Measurements from ENCODE around the gene FCRL2. TPM values are rescaled to one million over a fixed set of nuclear protein-coding genes. Genes with fewer than 3 reads are reported as not detected.

FCRL2 gene
- total and polyA plus RNA-seq, 2 experiments from 2014 or later = 0.13 TPM; not detected in 1

DNA sequence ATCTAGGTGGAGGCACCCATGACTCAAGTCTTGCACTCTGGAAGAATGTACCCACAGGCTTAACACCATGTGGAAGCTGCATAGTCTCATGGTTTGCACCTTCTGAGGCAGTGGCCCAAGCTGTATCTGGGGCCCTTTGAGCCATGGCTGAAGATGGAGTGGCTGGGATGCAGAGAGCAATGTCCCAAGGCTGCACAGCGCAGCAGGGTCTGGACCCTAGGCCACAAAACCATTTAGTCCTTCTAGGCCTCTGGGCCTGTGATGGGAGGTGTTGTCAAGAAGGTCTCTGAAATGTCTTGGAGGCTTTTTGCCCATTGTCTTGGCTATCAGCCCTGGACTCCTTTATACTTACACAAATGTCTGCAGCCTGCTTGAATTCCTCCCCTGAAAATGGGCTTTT lies 54.9 kb downstream of the FCRL2 start:
- no peaks in the 10 kb centered on the region for H4K20me1 ChIP-seq (ENCODE audit: insufficient read depth, poor library complexity, severe bottlenecking)
- H3K4me3 ChIP-seq = no peak overlapping the region
- H2AFZ ChIP-seq = no peak overlapping the region
- no peak overlapping the region for H3K4me2 ChIP-seq
- no peaks in the 10 kb centered on the region for H3K27me3 ChIP-seq
- no peaks in the 10 kb centered on the region for H3K4me1 ChIP-seq (ENCODE audit: insufficient read depth)
- no peaks in the 10 kb centered on the region for H3K9me2 ChIP-seq (replicated peaks; ENCODE audit: insufficient read depth)
- no peaks in the 10 kb centered on the region for H3K79me2 ChIP-seq
- no peak for DNase-seq (ENCODE audit: low spot score)
- H3K36me3 ChIP-seq (replicated peaks; ENCODE audit: insufficient read depth, low read depth) = no peaks in the 10 kb centered on the region
- TF ChIP-seq, protein P1, sequence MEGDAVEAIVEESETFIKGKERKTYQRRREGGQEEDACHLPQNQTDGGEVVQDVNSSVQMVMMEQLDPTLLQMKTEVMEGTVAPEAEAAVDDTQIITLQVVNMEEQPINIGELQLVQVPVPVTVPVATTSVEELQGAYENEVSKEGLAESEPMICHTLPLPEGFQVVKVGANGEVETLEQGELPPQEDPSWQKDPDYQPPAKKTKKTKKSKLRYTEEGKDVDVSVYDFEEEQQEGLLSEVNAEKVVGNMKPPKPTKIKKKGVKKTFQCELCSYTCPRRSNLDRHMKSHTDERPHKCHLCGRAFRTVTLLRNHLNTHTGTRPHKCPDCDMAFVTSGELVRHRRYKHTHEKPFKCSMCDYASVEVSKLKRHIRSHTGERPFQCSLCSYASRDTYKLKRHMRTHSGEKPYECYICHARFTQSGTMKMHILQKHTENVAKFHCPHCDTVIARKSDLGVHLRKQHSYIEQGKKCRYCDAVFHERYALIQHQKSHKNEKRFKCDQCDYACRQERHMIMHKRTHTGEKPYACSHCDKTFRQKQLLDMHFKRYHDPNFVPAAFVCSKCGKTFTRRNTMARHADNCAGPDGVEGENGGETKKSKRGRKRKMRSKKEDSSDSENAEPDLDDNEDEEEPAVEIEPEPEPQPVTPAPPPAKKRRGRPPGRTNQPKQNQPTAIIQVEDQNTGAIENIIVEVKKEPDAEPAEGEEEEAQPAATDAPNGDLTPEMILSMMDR (IDR thresholded peaks at IDR 0.05; ENCODE audit: poor library complexity) = no peak
- no peak for TF ChIP-seq EZH2 (IDR thresholded peaks at IDR 0.05; ENCODE audit: borderline replicate concordance)
- no peak for TF ChIP-seq EZH2phosphoT487 (IDR thresholded peaks at IDR 0.05; ENCODE audit: low read depth, severe bottlenecking, unreplicated experiment)
- no peaks in the 10 kb centered on the region for H3K9me3 ChIP-seq (ENCODE audit: low read depth)
- H3K27ac ChIP-seq = no peak overlapping the region
- WGBS (ENCODE audit: low lambda C conversion rate, missing lambda C conversion rate) = 95% methylated on average over 1 of the region's 1 CpG

- H2AFZ ChIP-seq = no peak overlapping the region
- no peaks in the 10 kb centered on the region for H4K20me1 ChIP-seq (ENCODE audit: insufficient read depth, poor library complexity, severe bottlenecking)
- no peak for TF ChIP-seq EZH2phosphoT487 (IDR thresholded peaks at IDR 0.05; ENCODE audit: low read depth, severe bottlenecking, unreplicated experiment)
- no peak for TF ChIP-seq EZH2 (IDR thresholded peaks at IDR 0.05; ENCODE audit: borderline replicate concordance)
- TF ChIP-seq, protein P1 (IDR thresholded peaks at IDR 0.05; ENCODE audit: poor library complexity) = no peak
- H3K4me1 ChIP-seq (ENCODE audit: insufficient read depth) = no peaks in the 10 kb centered on the region
- DNase-seq (ENCODE audit: low spot score) = no peak
- no peaks in the 10 kb centered on the region for H3K36me3 ChIP-seq (replicated peaks; ENCODE audit: insufficient read depth, low read depth)
- no peak overlapping the region for H3K4me2 ChIP-seq
- H3K9me2 ChIP-seq (replicated peaks; ENCODE audit: insufficient read depth) = no peaks in the 10 kb centered on the region
- H3K9me3 ChIP-seq (ENCODE audit: low read depth) = no peaks in the 10 kb centered on the region
- no peaks in the 10 kb centered on the region for H3K79me2 ChIP-seq
- no peak overlapping the region for H3K4me3 ChIP-seq
- no peak overlapping the region for H3K27ac ChIP-seq
- no peaks in the 10 kb centered on the region for H3K27me3 ChIP-seq
- 94% methylated on average over 5 of the region's 5 CpGs for WGBS (ENCODE audit: low lambda C conversion rate, missing lambda C conversion rate)
Observed at GRCh38 chr1:157715736-157716135, 61.2 kb downstream of the FCRL2 start.

GRCh38 chr1:157711802-157712201 lies 65.1 kb downstream of the FCRL2 start:
- no peak overlapping the region for H3K27ac ChIP-seq
- no peak overlapping the region for H3K4me3 ChIP-seq
- H3K4me2 ChIP-seq = no peak overlapping the region
- no peaks in the 10 kb centered on the region for H3K36me3 ChIP-seq (replicated peaks; ENCODE audit: insufficient read depth, low read depth)
- H3K4me1 ChIP-seq (ENCODE audit: insufficient read depth) = no peaks in the 10 kb centered on the region
- H2AFZ ChIP-seq = no peak overlapping the region
- H3K27me3 ChIP-seq = no peaks in the 10 kb centered on the region
- no peaks in the 10 kb centered on the region for H3K9me3 ChIP-seq (ENCODE audit: low read depth)
- TF ChIP-seq EZH2phosphoT487 (IDR thresholded peaks at IDR 0.05; ENCODE audit: low read depth, severe bottlenecking, unreplicated experiment) = no peak
- TF ChIP-seq, protein P1 (IDR thresholded peaks at IDR 0.05; ENCODE audit: poor library complexity) = no peak
- H3K9me2 ChIP-seq (replicated peaks; ENCODE audit: insufficient read depth) = no peaks in the 10 kb centered on the region
- H4K20me1 ChIP-seq (ENCODE audit: insufficient read depth, poor library complexity, severe bottlenecking) = no peaks in the 10 kb centered on the region
- no peak for DNase-seq (ENCODE audit: low spot score)
- no peaks in the 10 kb centered on the region for H3K79me2 ChIP-seq

DNA sequence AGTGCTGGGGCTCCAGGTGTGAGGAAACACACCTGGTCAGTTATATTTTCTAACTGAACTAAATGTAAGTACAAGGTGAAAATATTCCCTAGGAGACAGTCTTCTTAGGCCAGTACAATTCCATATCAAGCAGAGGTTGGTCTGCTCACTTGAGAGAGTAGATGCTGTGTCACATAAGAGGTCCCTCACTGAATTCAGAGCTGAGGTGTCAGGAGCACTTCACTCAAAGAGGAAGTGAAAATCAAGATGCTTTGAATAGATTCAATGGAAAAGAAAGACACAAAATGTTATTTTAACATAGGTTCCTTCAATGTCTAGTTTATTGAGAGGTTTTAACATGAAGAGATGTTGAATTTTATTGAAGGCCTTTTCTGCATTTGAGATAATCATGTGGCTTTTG lies 72.1 kb downstream of the FCRL2 start:
- H2AFZ ChIP-seq = no peak overlapping the region
- DNase-seq (ENCODE audit: low spot score) = no peak
- H3K79me2 ChIP-seq = no peaks in the 10 kb centered on the region
- no peaks in the 10 kb centered on the region for H3K4me1 ChIP-seq (ENCODE audit: insufficient read depth)
- peaks cover 6% of the 10 kb centered on the region for H3K27me3 ChIP-seq
- H3K4me2 ChIP-seq = no peak overlapping the region
- no peak overlapping the region for H3K4me3 ChIP-seq
- H3K9me2 ChIP-seq (replicated peaks; ENCODE audit: insufficient read depth) = no peaks in the 10 kb centered on the region
- H3K36me3 ChIP-seq (replicated peaks; ENCODE audit: insufficient read depth, low read depth) = no peaks in the 10 kb centered on the region
- H4K20me1 ChIP-seq (ENCODE audit: insufficient read depth, poor library complexity, severe bottlenecking) = no peaks in the 10 kb centered on the region
- H3K9me3 ChIP-seq (ENCODE audit: low read depth) = no peaks in the 10 kb centered on the region
- TF ChIP-seq EZH2phosphoT487 (IDR thresholded peaks at IDR 0.05; ENCODE audit: low read depth, severe bottlenecking, unreplicated experiment) = no peak
- TF ChIP-seq EZH2 (IDR thresholded peaks at IDR 0.05; ENCODE audit: borderline replicate concordance) = no peak
- TF ChIP-seq, protein P1 (IDR thresholded peaks at IDR 0.05; ENCODE audit: poor library complexity) = no peak
- H3K27ac ChIP-seq = no peak overlapping the region
